A673 (cell line): ENCODE results near the gene COQ10B.

Experiments
- CTCF ChIP-seq: fragments of 300-800, 200-600 bp; sonication (generic); conservative IDR thresholded peaks from 2 replicates; pipeline ENCODE4 v1.5.1; 2017; ENCODE audit warnings: low read depth, mild to moderate bottlenecking, antibody characterized with exemption, low read length, moderate library complexity, mixed read lengths
- EZH2 ChIP-seq: fragments of 200-600 bp; sonication (generic); IDR thresholded peaks from 2 replicates; pipeline ENCODE4 v1.6.1; 2017; ENCODE audit warnings: borderline replicate concordance, low read depth, mild to moderate bottlenecking, mixed read lengths, antibody characterized with exemption, low read length; ENCODE audit not compliant: poor library complexity, severe bottlenecking

- TF ChIP-seq CTCF (no peak), EZH2 (no peak)
Observed at GRCh38 chr2:197497326-197497725, 44.0 kb downstream of the COQ10B start.
